Retinal pigment epithelial cell (primary cell): ENCODE data around the gene RAPGEF4.
"Not testable (repeated sequence)": the region's sequence is repeated elsewhere in the genome, so short reads cannot be mapped to it uniquely, and the experiment has no call there.

ENCODE experiments used
- DNase-seq: peaks from one replicate; pipeline ENCODE4 v3.0.0-alpha.2; 2010; ENCODE audit warnings: low read depth
- H3K4me3 ChIP-seq: 2 replicates; pipeline ENCODE4 v1.5.1; 2011; ENCODE audit warnings: mild to moderate bottlenecking, low read length, control low read depth, moderate library complexity
- TF ChIP-seq, protein P1 (sequence below): conservative IDR thresholded peaks from 2 replicates; pipeline ENCODE4 v1.5.1; 2011; ENCODE audit warnings: low read depth, low read length, control low read depth, inconsistent platforms

RAPGEF4 gene

DNA sequence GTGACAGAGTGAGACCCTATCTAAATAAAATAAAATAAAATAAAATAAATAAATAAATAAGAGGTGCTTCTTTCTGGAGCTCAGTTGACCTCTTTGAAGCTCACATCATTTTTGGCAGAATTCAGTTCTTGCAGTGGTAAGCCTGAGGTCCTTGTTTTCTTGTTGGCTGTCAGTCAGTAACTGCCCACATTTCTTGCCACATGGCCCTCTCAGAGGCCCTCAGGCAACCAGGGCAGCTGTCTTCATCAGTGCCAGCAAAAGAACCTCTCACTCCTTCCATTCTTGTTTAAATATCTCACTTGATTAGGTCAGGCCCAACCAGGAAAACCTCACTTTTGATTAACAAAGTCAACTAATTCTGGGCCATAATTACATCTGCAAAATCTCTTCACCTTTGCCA lies 53.2 kb downstream of the RAPGEF4 start:
- no peak for DNase-seq
- TF ChIP-seq, protein P1, sequence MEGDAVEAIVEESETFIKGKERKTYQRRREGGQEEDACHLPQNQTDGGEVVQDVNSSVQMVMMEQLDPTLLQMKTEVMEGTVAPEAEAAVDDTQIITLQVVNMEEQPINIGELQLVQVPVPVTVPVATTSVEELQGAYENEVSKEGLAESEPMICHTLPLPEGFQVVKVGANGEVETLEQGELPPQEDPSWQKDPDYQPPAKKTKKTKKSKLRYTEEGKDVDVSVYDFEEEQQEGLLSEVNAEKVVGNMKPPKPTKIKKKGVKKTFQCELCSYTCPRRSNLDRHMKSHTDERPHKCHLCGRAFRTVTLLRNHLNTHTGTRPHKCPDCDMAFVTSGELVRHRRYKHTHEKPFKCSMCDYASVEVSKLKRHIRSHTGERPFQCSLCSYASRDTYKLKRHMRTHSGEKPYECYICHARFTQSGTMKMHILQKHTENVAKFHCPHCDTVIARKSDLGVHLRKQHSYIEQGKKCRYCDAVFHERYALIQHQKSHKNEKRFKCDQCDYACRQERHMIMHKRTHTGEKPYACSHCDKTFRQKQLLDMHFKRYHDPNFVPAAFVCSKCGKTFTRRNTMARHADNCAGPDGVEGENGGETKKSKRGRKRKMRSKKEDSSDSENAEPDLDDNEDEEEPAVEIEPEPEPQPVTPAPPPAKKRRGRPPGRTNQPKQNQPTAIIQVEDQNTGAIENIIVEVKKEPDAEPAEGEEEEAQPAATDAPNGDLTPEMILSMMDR = no peak
- H3K4me3 ChIP-seq = no peak overlapping the region

DNA sequence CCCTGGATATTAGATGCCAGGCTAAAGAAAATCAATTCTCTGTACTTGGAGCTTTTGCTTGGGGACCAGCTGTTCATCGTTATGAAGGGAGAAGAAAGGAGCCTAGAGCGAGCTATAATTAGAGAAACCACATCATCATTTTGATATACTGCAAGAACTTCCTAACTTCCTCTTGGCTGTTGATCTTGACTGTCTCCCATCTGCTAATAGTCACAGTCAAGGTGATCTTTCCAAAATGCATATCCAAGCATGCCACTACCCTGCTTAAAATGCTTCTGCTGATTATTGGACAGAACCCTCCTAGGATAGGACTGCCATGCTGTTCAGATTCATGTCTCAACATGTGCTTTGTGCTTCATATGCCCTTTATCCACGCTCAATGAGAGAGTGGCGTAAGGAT lies 54.8 kb downstream of the RAPGEF4 start:
- H3K4me3 ChIP-seq = no peak overlapping the region
- TF ChIP-seq, protein P1 = no peak
- no peak for DNase-seq

DNA sequence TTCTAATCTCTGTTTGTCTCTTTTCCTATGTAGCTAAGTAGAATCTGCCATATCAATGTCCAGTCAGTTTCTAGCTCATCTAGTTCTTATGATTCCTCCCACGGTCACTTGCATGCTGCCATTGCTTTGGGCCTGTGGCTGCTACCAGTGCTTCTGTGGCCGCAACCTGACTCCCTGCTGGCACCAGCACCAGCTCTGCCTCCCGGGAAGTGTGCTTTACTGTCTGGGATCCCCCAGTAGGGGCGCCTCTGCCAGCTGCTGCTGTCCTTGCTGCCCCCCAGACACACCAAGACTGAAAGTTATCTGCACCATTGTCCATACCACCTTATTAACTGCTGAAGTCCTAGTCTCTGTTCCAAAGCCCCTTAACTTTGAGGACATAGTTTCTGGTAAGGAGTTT lies 56.3 kb downstream of the RAPGEF4 start:
- H3K4me3 ChIP-seq = no peak overlapping the region
- TF ChIP-seq, protein P1 = no peak
- no peak for DNase-seq

DNA sequence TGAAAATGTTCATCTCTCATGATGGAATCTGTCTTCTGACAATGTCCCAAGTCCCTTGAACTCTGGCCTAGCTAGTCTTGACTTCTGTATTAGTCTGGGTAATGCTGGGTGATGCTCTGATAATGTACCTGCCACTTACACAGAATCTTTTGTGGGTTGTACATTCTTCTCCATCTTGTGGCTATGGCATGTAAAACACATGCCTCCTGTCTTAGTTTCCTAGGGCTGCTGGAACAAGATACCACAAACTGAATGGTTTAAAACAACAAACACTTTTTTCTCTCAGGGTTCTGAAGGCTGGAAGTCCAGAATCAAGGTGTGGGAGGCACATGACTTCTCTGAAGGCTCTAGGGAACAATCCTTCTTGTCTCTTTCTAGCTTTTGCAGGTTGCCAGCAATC lies 57.1 kb downstream of the RAPGEF4 start:
- DNase-seq = no peak
- TF ChIP-seq, protein P1 = no peak
- H3K4me3 ChIP-seq = no peak overlapping the region

DNA sequence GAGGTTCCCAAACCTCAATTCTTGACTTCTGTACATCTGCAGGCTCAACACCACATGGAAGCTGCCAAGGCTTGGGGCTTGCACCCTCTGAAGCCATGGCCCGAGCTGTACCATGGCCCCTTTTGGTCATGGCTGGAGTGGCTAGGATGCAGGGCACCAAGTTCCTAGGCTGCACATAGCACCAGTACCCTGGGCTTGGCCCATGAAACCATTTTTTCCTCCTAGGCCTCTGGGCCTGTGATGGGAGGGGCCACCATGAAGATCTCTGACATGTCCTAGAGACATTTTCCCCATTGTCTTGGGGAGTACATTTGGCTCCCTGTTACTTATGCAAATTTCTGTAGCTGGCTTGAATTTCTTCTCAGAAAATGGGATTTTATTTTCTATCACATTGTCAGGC lies 67.7 kb downstream of the RAPGEF4 start:
- H3K4me3 ChIP-seq, DNase-seq: not testable (repeated sequence)

DNA sequence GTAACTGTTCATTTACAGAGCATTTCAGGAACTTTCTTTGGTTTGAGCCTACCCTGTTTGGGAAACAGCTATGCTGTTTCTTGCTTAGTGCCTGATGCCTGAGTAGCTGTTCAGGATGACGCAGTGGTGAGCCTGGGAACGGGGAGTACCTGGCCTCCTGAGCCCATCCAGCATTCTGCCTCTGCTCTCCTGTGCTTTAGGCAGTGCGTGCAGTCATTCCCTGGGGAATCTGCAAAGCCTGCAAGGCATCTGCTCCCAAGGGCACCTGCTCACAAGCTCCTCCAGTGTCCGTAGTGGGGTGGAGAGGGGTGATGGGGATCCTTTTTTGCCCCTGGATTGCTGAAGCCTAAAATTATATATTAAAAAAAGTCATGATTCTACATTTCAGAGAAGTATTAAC lies 68.8 kb downstream of the RAPGEF4 start:
- no peak overlapping the region for H3K4me3 ChIP-seq
- TF ChIP-seq, protein P1 = no peak
- DNase-seq = no peak

DNA sequence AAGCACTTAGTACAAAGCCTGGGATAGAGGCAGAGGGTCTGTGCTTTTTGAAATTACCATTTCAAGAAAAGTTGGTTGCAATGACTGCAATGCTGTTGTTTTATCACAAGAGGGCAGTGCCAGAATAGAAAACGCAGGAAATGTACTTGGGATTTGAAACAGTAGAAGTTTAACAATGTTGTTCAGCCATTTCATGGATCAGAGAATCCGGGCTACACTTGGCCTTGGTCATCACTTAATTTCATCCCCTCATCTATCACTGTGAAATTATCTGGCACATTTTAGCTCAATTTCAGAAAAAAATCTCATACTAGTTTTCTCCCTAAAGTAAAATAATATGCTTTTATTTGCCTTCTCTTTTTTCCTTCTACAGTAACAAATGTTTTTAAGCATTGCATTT lies 70.8 kb downstream of the RAPGEF4 start:
- TF ChIP-seq, protein P1 = peak; percentile 89
- no peak overlapping the region for H3K4me3 ChIP-seq
- no peak for DNase-seq

DNA sequence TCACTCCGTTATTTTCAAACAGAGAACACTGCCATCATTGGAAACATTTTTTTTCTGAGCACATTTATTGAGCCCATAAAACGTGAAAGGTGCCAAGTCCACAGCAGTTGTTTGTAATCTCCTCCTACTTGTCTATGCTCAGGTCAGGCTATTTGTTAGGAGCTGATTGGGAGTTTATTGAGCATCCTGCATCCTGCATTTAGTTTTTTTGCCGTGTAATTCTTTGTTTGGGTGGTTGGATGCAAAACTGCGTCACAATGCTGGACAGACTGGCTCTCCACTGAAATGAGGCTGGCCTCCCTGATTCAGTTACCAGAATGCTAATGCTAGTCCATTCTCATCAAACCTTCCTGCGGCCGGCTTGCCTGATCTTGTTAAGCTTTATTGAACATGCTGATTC lies 71.4 kb downstream of the RAPGEF4 start:
- DNase-seq = no peak
- H3K4me3 ChIP-seq = no peak overlapping the region
- TF ChIP-seq, protein P1 = no peak
